SK-N-SH treated with all-trans-retinoic acid at 6 μM for 48 hours (cell line): ENCODE results near the gene ZFP28.

Experiments
- ARNTL ChIP-seq: fragments of 450-650 bp; formaldehyde crosslinking; IDR thresholded peaks from 2 replicates; pipeline ENCODE4 v1.5.0; 2020; ENCODE audit warnings: low read depth, mild to moderate bottlenecking, moderate library complexity, borderline replicate concordance
- CSDC2 ChIP-seq: fragments of 250-450 bp; sonication (Bioruptor Pico); IDR thresholded peaks from 2 replicates; pipeline ENCODE4 v1.5.0; 2020; ENCODE audit warnings: mild to moderate bottlenecking, moderate library complexity
- ESRRG ChIP-seq: fragments of 250-450 bp; sonication (Bioruptor Pico); IDR thresholded peaks from 2 replicates; pipeline ENCODE4 v1.6.1; 2021; ENCODE audit warnings: mild to moderate bottlenecking
- ISL1 ChIP-seq: fragments of 250-450 bp; sonication (Bioruptor Pico); IDR thresholded peaks from 2 replicates; pipeline ENCODE4 v2.1.2; 2022; ENCODE audit warnings: mild to moderate bottlenecking, moderate library complexity
- SNAI2 ChIP-seq: fragments of 250-450 bp; sonication (Bioruptor Pico); IDR thresholded peaks from 2 replicates; pipeline ENCODE4 v1.5.0; 2020; ENCODE audit warnings: mild to moderate bottlenecking, moderate library complexity
- TCF4 ChIP-seq: fragments of 250-450 bp; sonication (Bioruptor Pico); IDR thresholded peaks from 2 replicates; pipeline ENCODE4 v1.8.0; 2021; ENCODE audit warnings: mild to moderate bottlenecking, moderate library complexity, borderline replicate concordance
- ZFP3 ChIP-seq: fragments of 250-450 bp; sonication (Bioruptor Pico); IDR thresholded peaks from 2 replicates; pipeline ENCODE4 v1.5.0; 2020; ENCODE audit warnings: mild to moderate bottlenecking, moderate library complexity
- ZNF70 ChIP-seq: fragments of 450-650 bp; formaldehyde crosslinking; IDR thresholded peaks from 2 replicates; pipeline ENCODE4 v1.5.0; 2020; ENCODE audit warnings: mild to moderate bottlenecking, moderate library complexity
- TF ChIP-seq, protein P1 (sequence below): fragments of 250-450 bp; sonication (Bioruptor Pico); IDR thresholded peaks from 2 replicates; pipeline ENCODE4 v1.5.1; 2020; ENCODE audit warnings: low read depth, mild to moderate bottlenecking, moderate library complexity
- TF ChIP-seq, protein P2 (sequence below): fragments of 250-450 bp; sonication (Bioruptor Pico); IDR thresholded peaks from 2 replicates; pipeline ENCODE4 v1.8.0; 2020; ENCODE audit warnings: mild to moderate bottlenecking, moderate library complexity, borderline replicate concordance
- TF ChIP-seq, protein P3 (sequence below): fragments of 250-450 bp; sonication (Bioruptor Pico); IDR thresholded peaks from 2 replicates; pipeline ENCODE4 v1.5.0; 2020; ENCODE audit warnings: mild to moderate bottlenecking, moderate library complexity
- TF ChIP-seq, protein P4 (sequence below): fragments of 250-450 bp; sonication (Bioruptor Pico); IDR thresholded peaks from 2 replicates; pipeline ENCODE4 v1.5.1; 2021; ENCODE audit warnings: mild to moderate bottlenecking, moderate library complexity
- TF ChIP-seq, protein P5 (sequence below): fragments of 250-450 bp; sonication (Bioruptor Pico); IDR thresholded peaks from 2 replicates; pipeline ENCODE4 v1.8.0; 2021; ENCODE audit warnings: low read depth, mild to moderate bottlenecking, moderate library complexity, borderline replicate concordance

DNA sequence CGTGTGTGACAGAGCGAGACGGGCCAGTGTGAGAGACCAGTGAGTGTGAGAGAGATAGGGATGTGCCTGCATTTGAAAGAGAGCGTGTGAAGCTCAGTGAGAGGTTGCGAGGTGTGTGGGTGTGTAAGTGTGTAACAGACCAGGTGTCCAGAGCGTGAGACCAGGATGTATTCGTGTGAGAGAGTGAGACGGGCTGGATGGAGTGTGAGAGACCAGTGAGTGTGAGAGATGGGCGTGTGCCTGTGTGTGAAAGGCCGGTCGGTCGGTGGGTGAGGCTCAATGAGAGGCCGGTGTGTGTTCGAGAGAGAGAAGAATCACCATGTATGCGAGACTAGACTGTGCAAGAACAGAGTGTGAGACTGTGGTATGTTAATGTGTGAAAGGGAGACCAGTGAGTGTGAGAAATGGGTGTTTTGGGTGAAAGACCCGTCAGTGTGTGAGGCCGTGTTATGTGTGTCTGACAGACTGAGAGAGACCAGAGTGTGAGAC, 30.4 kb upstream of the ZFP28 start:
- no peak for TF ChIP-seq CSDC2
- TF ChIP-seq TCF4 (CRISPR knock-in tag), result no peak
- TF ChIP-seq ESRRG, result no peak
- TF ChIP-seq, protein P1, sequence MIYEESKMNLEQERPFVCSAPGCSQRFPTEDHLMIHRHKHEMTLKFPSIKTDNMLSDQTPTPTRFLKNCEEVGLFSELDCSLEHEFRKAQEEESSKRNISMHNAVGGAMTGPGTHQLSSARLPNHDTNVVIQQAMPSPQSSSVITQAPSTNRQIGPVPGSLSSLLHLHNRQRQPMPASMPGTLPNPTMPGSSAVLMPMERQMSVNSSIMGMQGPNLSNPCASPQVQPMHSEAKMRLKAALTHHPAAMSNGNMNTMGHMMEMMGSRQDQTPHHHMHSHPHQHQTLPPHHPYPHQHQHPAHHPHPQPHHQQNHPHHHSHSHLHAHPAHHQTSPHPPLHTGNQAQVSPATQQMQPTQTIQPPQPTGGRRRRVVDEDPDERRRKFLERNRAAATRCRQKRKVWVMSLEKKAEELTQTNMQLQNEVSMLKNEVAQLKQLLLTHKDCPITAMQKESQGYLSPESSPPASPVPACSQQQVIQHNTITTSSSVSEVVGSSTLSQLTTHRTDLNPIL, result no peak
- TF ChIP-seq, protein P2, sequence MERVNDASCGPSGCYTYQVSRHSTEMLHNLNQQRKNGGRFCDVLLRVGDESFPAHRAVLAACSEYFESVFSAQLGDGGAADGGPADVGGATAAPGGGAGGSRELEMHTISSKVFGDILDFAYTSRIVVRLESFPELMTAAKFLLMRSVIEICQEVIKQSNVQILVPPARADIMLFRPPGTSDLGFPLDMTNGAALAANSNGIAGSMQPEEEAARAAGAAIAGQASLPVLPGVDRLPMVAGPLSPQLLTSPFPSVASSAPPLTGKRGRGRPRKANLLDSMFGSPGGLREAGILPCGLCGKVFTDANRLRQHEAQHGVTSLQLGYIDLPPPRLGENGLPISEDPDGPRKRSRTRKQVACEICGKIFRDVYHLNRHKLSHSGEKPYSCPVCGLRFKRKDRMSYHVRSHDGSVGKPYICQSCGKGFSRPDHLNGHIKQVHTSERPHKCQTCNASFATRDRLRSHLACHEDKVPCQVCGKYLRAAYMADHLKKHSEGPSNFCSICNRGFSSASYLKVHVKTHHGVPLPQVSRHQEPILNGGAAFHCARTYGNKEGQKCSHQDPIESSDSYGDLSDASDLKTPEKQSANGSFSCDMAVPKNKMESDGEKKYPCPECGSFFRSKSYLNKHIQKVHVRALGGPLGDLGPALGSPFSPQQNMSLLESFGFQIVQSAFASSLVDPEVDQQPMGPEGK, result no peak
- no peak for TF ChIP-seq ZFP3
- no peak for TF ChIP-seq ARNTL
- TF ChIP-seq, protein P3, sequence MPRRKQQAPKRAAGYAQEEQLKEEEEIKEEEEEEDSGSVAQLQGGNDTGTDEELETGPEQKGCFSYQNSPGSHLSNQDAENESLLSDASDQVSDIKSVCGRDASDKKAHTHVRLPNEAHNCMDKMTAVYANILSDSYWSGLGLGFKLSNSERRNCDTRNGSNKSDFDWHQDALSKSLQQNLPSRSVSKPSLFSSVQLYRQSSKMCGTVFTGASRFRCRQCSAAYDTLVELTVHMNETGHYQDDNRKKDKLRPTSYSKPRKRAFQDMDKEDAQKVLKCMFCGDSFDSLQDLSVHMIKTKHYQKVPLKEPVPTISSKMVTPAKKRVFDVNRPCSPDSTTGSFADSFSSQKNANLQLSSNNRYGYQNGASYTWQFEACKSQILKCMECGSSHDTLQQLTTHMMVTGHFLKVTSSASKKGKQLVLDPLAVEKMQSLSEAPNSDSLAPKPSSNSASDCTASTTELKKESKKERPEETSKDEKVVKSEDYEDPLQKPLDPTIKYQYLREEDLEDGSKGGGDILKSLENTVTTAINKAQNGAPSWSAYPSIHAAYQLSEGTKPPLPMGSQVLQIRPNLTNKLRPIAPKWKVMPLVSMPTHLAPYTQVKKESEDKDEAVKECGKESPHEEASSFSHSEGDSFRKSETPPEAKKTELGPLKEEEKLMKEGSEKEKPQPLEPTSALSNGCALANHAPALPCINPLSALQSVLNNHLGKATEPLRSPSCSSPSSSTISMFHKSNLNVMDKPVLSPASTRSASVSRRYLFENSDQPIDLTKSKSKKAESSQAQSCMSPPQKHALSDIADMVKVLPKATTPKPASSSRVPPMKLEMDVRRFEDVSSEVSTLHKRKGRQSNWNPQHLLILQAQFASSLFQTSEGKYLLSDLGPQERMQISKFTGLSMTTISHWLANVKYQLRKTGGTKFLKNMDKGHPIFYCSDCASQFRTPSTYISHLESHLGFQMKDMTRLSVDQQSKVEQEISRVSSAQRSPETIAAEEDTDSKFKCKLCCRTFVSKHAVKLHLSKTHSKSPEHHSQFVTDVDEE, result no peak
- no peak for TF ChIP-seq ISL1 (CRISPR knock-in tag)
- no peak for TF ChIP-seq SNAI2 (CRISPR knock-in tag)
- TF ChIP-seq, protein P4, sequence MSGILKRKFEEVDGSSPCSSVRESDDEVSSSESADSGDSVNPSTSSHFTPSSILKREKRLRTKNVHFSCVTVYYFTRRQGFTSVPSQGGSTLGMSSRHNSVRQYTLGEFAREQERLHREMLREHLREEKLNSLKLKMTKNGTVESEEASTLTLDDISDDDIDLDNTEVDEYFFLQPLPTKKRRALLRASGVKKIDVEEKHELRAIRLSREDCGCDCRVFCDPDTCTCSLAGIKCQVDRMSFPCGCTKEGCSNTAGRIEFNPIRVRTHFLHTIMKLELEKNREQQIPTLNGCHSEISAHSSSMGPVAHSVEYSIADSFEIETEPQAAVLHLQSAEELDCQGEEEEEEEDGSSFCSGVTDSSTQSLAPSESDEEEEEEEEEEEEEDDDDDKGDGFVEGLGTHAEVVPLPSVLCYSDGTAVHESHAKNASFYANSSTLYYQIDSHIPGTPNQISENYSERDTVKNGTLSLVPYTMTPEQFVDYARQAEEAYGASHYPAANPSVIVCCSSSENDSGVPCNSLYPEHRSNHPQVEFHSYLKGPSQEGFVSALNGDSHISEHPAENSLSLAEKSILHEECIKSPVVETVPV (CRISPR knock-in tag), result no peak
- TF ChIP-seq, protein P5, sequence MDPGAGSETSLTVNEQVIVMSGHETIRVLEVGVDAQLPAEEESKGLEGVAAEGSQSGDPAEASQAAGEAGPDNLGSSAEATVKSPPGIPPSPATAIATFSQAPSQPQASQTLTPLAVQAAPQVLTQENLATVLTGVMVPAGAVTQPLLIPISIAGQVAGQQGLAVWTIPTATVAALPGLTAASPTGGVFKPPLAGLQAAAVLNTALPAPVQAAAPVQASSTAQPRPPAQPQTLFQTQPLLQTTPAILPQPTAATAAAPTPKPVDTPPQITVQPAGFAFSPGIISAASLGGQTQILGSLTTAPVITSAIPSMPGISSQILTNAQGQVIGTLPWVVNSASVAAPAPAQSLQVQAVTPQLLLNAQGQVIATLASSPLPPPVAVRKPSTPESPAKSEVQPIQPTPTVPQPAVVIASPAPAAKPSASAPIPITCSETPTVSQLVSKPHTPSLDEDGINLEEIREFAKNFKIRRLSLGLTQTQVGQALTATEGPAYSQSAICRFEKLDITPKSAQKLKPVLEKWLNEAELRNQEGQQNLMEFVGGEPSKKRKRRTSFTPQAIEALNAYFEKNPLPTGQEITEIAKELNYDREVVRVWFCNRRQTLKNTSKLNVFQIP (CRISPR knock-in tag), result no peak
- no peak for TF ChIP-seq ZNF70 (CRISPR knock-in tag)
